ENCODE data around the gene SF3B1.
A peak's percentile ranks its signal among the peaks of the same experiment; 100 is the strongest.
"Not testable (repeated sequence)": the region's sequence is repeated elsewhere in the genome, so short reads cannot be mapped to it uniquely, and the experiment has no call there.

Gene SF3B1

DNA sequence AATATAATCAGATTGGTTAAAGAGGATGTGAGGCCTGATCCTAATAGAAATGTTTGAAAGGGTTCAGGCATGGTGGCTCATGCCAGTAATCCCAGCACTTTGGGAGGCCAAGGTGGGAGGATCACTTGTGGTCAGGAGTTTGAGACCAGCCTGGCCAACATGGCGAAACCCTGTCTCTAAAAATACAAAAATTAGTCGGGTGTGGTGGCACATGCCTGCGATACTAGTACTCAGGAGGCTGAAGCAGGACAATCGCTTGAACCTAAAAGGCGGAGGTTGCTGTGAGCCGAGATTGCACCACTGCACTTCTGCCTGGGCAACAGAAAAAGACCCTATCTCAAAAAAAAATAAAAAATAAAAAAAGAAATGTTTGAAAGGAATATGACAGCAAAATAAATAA, 2.3 kb downstream of the SF3B1 start:
- not testable (repeated sequence) for DNase-seq

DNA sequence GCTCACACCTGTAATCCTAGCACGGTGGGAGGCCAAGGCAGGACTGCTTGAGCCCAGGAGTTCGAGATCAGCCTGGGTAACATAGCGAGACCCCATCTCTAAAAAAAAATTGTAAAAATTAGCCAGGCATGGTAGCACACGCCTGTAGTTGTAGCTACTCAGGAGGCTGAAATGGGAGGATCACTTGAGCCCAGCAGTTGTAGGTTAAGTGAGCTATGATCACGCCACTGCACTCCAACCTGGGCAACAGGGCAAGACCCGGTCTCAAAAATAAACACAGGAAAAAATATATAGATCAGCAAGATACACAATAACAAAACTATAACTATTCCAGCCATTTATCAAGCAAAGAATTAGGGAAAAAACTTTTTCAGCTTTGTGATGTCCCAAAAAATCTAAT, 3.0 kb downstream of the SF3B1 start:
- DNase-seq = no peak

DNA sequence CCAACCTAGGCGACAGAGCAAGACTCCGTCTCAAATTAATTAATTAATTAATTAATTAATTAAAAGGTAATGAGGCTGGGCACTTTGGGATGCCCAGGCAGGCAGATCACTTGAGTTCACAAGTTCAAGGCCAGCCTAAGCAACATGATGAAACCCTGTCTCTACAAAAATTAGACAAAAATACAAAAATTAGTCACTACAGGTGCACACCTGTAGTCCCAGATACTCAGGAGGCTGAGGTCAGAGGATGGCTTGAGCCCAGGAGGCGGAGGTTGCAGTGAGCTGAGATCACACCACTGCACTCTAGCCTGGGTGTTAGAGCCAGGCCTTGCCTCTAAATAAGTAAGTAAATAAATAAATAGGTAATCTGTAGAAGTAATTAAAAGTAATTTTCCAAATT, 6.8 kb downstream of the SF3B1 start:
- DNase-seq = no peak

GRCh38 chr2:197426723-197427603, 7.9 kb downstream of the SF3B1 start:
- DNase-seq = no peak

DNA sequence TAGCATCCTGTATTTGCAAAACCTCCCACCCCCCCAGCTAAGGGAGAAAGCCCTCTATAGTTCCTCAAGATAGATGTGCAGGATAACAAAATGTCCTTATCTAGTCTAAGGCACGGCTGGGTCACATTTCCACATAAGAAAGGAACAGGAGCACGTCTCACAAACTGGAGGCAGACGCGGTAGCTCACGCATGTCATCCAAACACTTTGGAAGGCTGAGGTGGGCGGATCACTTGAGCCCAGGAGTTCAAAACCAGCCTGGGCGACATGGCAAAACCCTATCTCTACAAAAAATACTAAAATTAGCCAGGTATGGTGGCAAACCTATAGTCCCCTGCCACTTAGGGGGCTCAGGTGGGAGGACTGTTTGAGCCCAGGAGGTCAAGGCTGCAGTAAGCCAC, 9.3 kb downstream of the SF3B1 start:
- no peak for DNase-seq

DNA sequence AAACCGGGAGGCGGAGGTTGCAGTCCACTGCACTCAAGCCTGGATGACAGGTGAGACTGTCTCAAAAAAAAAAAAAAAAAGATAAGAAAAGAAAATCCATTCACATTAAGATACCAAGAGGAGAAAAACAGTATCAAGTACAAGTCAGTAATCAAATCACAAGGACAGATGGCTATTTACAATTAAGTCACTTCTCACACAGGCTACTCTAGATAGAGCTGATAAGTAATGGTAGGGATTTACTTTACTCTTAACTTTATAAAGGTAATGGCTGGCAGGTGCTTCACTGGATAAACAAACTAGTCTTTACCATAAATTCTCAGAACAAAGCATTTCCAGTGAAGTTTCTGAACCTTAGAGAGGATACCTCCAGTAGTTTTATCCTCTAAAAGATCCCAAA, 11.5 kb downstream of the SF3B1 start:
- DNase-seq = no peak

GRCh38 chr2:197419438-197419837, 15.4 kb downstream of the SF3B1 start:
- no peak for DNase-seq

GRCh38 chr2:197416268-197416667, 18.6 kb downstream of the SF3B1 start:
- DNase-seq = no peak

DNA sequence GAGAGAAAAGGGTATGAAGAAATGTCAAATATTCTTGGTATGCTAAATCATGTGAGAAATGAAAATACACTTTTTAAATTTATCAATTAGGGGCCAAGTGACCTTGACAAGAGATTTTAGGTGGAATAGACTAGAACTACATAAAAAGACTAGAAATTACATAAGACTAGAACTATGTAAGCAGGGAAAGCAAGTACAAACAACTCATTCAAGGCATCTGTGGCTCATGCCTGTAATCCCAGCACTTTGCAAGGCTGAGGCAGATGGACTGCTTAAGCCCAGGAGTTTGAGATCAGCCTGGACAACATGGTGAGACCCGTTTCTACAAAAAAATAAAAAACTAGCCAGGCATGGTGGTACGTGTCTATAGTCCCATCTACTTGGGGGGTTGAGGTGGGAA, 20.3 kb downstream of the SF3B1 start:
- DNase-seq = no peak

DNA sequence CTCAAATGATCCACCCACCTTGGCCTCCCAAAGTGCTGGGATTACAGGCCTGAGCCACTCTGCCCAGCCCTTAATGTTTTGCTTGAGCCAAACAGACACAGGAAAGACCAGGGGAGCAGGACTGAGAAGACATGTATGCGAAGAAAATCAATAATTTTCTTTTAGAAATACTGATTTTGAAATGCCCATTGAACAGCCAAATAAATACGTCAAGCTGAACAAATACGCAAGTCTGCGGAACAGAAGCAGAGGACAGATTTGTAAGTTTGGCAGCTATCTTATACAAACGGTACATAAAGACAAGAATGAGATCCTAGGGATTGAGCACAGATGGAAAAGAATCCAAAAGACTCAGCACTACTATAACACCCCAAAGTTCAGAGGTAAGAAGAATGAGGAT, 20.8 kb downstream of the SF3B1 start:
- no peak for DNase-seq

- no peak for DNase-seq
These were observed 29.2 kb downstream of the SF3B1 start for GRCh38 chr2:197405582-197405981.

DNA sequence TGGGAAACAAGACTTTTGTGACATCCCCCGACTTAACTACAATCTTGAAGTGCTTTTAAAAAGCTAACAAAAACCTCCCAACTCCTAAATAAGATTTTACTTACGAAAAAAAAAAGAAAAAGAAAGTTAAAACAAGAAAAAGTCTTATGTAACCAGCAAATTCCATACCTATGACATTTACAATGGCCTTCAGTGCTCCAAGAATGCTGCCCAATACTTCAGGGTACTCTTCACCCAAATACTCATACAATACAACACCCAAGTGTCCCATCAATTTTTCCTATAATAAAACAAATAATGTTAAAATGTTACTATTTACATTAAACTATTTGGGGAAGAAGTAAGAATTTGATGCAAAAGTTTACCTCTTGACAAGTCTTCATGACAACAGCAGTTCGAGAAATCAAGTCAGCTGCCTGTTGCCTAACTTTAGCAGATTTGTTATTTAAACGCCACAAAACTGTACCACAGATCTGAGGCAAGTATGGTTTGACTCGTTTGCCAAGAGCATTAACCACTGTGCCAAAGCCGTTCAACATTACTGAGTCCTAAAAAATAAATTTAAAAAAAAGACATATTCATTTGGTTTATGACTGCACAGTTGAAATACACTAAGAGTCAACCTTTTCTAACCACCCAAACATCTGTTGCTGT, 34.8 kb downstream of the SF3B1 start:
- no peak for DNase-seq

GRCh38 chr2:197398913-197399312, 35.9 kb downstream of the SF3B1 start:
- no peak for DNase-seq

GRCh38 chr2:197391220-197391717, 43.6 kb downstream of the SF3B1 start:
- DNase-seq = no peak

DNA sequence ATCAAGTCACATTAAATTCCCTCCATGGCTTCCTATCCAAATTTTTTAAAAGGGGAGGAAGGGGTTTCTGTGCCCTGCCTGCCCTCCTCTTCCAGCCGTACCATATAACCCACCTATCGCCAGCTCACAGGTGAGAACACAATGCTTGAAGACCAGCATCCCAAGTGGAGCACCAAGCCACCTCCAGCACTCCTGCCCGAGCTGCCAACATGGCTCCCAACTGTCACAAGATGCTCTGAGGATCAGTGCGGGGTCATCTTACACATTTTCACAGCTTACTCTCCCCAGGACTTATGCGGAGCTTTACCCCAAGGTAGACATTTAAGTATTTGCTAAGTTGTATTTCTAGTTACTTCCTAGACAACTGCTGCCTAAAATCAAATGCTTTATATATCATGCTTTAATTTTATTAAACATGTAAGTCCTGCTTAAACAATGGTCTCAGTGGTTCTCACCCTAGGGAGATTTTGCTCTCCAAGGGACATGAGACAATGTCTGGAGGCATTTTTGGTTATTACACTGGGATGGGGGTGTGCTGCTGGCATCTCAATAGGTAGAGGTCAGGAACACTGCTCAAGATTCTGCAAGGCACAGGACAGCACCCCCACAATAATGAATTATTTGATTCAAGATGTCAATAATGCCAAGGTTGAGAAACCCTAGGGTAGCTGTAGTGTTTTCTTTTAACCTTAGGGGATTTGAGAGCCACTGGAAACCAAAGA, 45.8 kb downstream of the SF3B1 start:
- no peak for DNase-seq

- DNase-seq = no peak
These were observed 47.6 kb downstream of the SF3B1 start for GRCh38 chr2:197387179-197387578.

DNA sequence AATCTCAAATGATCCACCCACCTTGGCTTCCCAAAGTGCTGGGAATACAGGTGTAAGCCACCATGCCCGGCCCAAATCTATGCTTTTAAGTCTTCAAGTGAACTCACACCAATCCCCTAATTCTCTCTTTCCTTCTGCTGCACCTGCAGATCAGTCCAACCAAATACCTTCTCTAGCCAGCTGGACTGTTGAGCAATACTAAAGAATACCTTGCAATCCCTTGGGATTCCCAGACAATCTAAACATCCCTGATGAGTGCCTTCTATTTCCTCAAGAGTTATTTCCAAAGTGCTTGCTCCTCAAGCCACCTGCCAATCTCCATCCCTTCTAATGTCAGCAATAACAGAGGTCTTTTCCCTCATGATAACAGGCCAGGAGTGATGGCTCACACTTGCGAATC, 48.6 kb downstream of the SF3B1 start:
- no peak for DNase-seq

DNA sequence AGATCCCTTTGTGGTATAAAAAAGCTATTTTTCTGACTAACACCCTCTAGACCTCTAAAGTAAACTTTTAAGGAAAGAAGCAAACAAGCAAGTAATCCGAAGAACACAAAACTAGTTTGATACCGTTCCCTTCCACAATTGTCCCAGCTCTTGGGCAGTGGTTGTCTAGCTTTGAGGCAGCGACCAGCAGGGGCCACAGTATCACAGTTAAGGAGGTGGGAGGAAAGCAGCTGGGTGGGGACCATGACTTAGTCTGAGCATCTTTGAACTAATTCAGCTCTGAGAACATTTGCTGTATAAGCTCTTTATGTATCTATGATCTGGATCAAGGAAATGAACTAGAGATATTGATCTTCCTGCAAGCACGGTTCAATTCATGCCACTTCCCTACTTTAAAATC, 51.0 kb downstream of the SF3B1 start:
- no peak for DNase-seq

DNA sequence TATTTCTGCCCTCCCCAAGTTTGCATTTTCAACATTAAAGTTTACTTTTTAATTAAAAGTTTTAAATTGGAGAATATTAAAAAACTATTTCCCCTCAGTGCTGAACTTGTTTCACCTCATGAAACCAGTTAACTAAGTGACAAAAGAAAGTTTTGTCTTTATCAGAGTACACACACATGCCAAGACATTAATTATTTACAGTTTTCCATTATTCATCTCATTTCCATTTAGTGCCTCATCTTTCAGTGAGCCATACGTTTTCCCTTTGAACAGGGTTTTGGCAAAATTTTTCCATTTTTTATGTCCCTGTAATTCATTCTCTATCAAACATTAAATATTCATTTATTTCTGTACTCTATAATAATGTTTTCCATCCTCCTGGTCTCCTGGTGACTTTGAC, 53.2 kb downstream of the SF3B1 start:
- no peak for DNase-seq

GRCh38 chr2:197379918-197380309, 54.9 kb downstream of the SF3B1 start:
- not testable (repeated sequence) for DNase-seq

DNA sequence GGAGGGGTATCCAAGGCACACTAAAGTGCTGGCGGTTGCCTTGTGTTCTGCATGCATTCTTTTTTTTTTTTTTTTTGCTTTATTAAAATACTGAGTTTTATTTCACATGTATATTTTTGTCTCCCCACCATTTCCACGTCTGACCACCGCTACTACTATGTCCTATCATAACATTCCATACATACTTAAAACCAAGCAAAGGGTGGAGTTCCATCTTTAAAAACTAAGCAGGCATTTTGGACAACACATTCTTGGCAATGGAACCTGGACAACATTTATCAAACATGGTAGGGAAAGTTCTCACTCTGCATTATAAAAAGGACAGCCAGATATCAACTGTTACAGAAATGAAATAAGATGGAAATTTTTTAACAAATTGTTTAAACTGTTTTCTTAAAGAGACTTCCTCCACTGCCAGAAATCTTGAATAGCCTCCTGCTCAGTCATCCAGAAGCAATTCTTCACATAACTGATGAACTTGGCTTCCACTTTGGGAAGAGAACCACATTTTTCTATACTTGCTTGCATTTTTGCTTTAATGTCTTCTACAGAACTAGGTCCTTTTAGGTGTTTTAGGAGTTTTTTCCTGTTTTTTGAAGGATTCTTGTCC, 55.4 kb downstream of the SF3B1 start:
- not testable (repeated sequence) for DNase-seq

- DNase-seq = peak; percentile 30 to 71
These were observed 56.1 kb downstream of the SF3B1 start for GRCh38 chr2:197378494-197379307.
